ENCODE data around the gene PYGO2. TPM values are rescaled to one million over a fixed set of nuclear protein-coding genes. Genes with fewer than 3 reads are reported as not detected.

Gene PYGO2
- total and polyA plus RNA-seq, 2 of the 8 experiments (the other 6 are each of a cell fraction or from before 2014, with no cell fraction given), result 31.0 to 31.6 TPM

DNA sequence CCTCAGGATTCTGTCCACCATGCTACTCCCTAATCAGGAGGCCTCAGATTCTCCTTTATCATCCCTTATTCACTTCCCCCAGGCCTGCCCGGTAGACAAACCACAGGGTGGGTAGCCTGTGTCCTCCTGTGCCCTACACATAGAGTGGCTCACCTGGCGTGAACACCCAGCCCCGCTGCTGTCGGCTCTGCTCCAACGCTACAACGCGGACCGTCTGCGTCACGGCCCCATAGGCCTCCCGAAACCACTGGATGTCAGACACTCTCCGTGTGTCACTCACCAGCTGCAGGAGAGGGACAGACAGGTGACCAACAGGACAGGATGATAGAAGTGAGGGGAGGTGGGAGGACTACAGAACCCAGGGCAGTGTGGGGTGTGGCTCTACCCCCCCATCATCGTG lies 35.4 kb downstream of the PYGO2 start:
- no peak overlapping the region for H3K4me3 ChIP-seq (ENCODE audit: extremely low read depth in 1 of 4, insufficient read depth in 2 of 4, low read depth in 3 of 4, low read length in 4 of 4)
- no peak overlapping the region for H2BK5ac ChIP-seq (ENCODE audit: low read depth, low read length)
- H3K4ac ChIP-seq (replicated peaks; ENCODE audit: insufficient read length, low read depth, low read length), result no peak overlapping the region
- H3K27ac ChIP-seq (ENCODE audit: low read depth, low read length), result no peak overlapping the region
- H3K79me1 ChIP-seq (ENCODE audit: low read depth, low read length), result no peaks in the 10 kb centered on the region; the same call in 1 of the 2 replicates
- H3K4me1 ChIP-seq (replicated peaks in 1 of 4; ENCODE audit: control insufficient read depth in 3 of 4, insufficient read depth in 4 of 4, low read length in 3 of 4), result no peaks in the 10 kb centered on the region
- H3K56ac ChIP-seq (replicated peaks; ENCODE audit: insufficient read length, low read depth, low read length), result no peak overlapping the region
- no peak overlapping the region for H2AFZ ChIP-seq (ENCODE audit: low read length)
- no peak overlapping the region for H3K14ac ChIP-seq (ENCODE audit: insufficient read length)
- H3K9me3 ChIP-seq (ENCODE audit: insufficient read depth in 2 of 2, low read depth in 1 of 2, low read length in 1 of 2), result no peaks in the 10 kb centered on the region; a peak in 1 of 4 replicates
- H2BK120ac ChIP-seq (replicated peaks; ENCODE audit: low read depth, low read length), result no peak overlapping the region
- POLR2A ChIA-PET (ENCODE audit: partially characterized antibody), result interaction anchor here (1.5 kb wide), 1 partner anchor 10 kb away, joined by 5 read pairs; the partner anchor contains the start of gene PMVK
- no peak overlapping the region for H3K23ac ChIP-seq (ENCODE audit: insufficient read length)
- no peak overlapping the region for H2BK15ac ChIP-seq (ENCODE audit: low read length)
- no peaks in the 10 kb centered on the region for H3K27me3 ChIP-seq (replicated peaks in 1 of 4; ENCODE audit: control insufficient read depth in 3 of 4, extremely low read depth in 1 of 4, insufficient read depth in 3 of 4, low read length in 3 of 4)
- DNase-seq (ENCODE audit: low read depth in 1 of 2, low spot score in 2 of 2) (no peak), FAIRE-seq (no peak)
- WGBS, 2 experiments (ENCODE audit: extremely low coverage in 1 of 2, insufficient coverage in 1 of 2, insufficient read length in 1 of 2, insufficient replicate concordance in 2 of 2, low coverage in 1 of 2, low lambda C conversion rate in 2 of 2, missing lambda C conversion rate in 1 of 2), result 92% methylated on average over 12 of the region's 13 CpGs; no CpG with 5 or more reads in 1 of the 2 experiments
- no peak overlapping the region for H4K8ac ChIP-seq (ENCODE audit: extremely low read depth, insufficient read depth, low read length)
- H3K9ac ChIP-seq (replicated peaks in 1 of 4; ENCODE audit: extremely low read depth in 1 of 4, low read depth in 3 of 4, low read length in 3 of 4), result no peak overlapping the region
- H2AK5ac ChIP-seq (ENCODE audit: low read depth, low read length), result no peak overlapping the region
- no peak overlapping the region for H4K91ac ChIP-seq (replicated peaks; ENCODE audit: insufficient read length, low read length)
- H2BK12ac ChIP-seq (ENCODE audit: low read depth, low read length), result no peak overlapping the region
- no peaks in the 10 kb centered on the region for H4K20me1 ChIP-seq (replicated peaks in 1 of 2; ENCODE audit: control insufficient read depth in 1 of 2, insufficient read depth in 2 of 2, low read length in 2 of 2)
- no peak overlapping the region for H4K5ac ChIP-seq (ENCODE audit: insufficient read length, low read depth, low read length)
- no peaks in the 10 kb centered on the region for H3K79me2 ChIP-seq (ENCODE audit: control insufficient read depth in 1 of 2, insufficient read depth in 2 of 2, low read length in 2 of 2)
- CTCF ChIA-PET (ENCODE audit: partially characterized antibody), result interaction anchor here (1.0 to 1.4 kb wide), 2 partner anchors 13 to 45 kb away, joined by 3 to 5 read pairs; no protein-coding TSS in a partner anchor
- H3K36me3 ChIP-seq (ENCODE audit: control insufficient read depth in 2 of 4, insufficient read depth in 4 of 4, low read length in 3 of 4), result peaks cover 0 to 19% (median 8%) of the 10 kb centered on the region in 4 experiments; a peak in 3 of 8 replicates
- H3K18ac ChIP-seq (ENCODE audit: extremely low read depth, low read length), result no peak overlapping the region
- no peak overlapping the region for H3K4me2 ChIP-seq (ENCODE audit: insufficient read depth in 1 of 2, low read depth in 2 of 2, low read length in 2 of 2)
- H2BK20ac ChIP-seq (ENCODE audit: low read length), result no peak overlapping the region
- 0 out of 2 replicates have a peak, but pooled peaks cover 2% of the 10 kb centered on the region for H3K23me2 ChIP-seq (ENCODE audit: low read depth, low read length)
- TF ChIP-seq TBP (IDR thresholded peaks at IDR 0.05; ENCODE audit: low read depth, low read length), result no peak
- TF ChIP-seq EZH2 (IDR thresholded peaks at IDR 0.05; ENCODE audit: low read depth, low read length, severe bottlenecking), result no peak
- no peak for TF ChIP-seq BACH1 (IDR thresholded peaks at IDR 0.05; ENCODE audit: low read length)
- TF ChIP-seq HDAC6 (IDR thresholded peaks at IDR 0.05; ENCODE audit: low read depth, low read length), result no peak
- no peak for TF ChIP-seq BCL11A (IDR thresholded peaks at IDR 0.05; ENCODE audit: low read depth in 2 of 2, low read length in 2 of 2)
- TF ChIP-seq RAD21 (IDR thresholded peaks at IDR 0.05 in 1 of 2, conservative IDR thresholded peaks at IDR 0.05 in 1 of 2; ENCODE audit: low read depth in 2 of 2, low read length in 2 of 2), result no peak
- TF ChIP-seq SIRT6 (IDR thresholded peaks at IDR 0.05; ENCODE audit: low read length), result no peak
- TF ChIP-seq, protein P1, sequence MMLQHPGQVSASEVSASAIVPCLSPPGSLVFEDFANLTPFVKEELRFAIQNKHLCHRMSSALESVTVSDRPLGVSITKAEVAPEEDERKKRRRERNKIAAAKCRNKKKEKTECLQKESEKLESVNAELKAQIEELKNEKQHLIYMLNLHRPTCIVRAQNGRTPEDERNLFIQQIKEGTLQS (IDR thresholded peaks at IDR 0.05; ENCODE audit: insufficient read depth, low read depth, low read length), result no peak
- TF ChIP-seq CHD2 (IDR thresholded peaks at IDR 0.05; ENCODE audit: low read length), result no peak
- TF ChIP-seq SP1 (IDR thresholded peaks at IDR 0.05; ENCODE audit: low read depth, low read length), result no peak
- no peak for TF ChIP-seq JUND (IDR thresholded peaks at IDR 0.05; ENCODE audit: low read length)
- no peak for TF ChIP-seq RNF2 (IDR thresholded peaks at IDR 0.05; ENCODE audit: borderline replicate concordance, low read depth, low read length, missing control alignments, poor library complexity, severe bottlenecking)
- TF ChIP-seq SRF (IDR thresholded peaks at IDR 0.05; ENCODE audit: low read depth, low read length), result no peak

Measured in H1 (cell line).